Trophoblast cell (in vitro differentiated cells and primary cell): Measurements from ENCODE around the gene EEF1AKMT4.

Experiments
- DNase-seq, 2 donors: peaks; one replicate each; pipeline ENCODE4 v3.0.0-alpha.2; 2016
- H2AFZ ChIP-seq: 2 replicates; pipeline ENCODE4 v1.6.1; 2013; ENCODE audit warnings: low read length, moderate library complexity, mild to moderate bottlenecking; ENCODE audit not compliant: insufficient read depth, poor library complexity
- H2AK5ac ChIP-seq: 2 replicates; pipeline ENCODE4 v1.6.1; 2013; ENCODE audit warnings: mild to moderate bottlenecking, low read length
- H2BK120ac ChIP-seq: 2 replicates; pipeline ENCODE4 v1.6.1; 2013; ENCODE audit warnings: low read length, mild to moderate bottlenecking, moderate library complexity; ENCODE audit not compliant: insufficient read depth, poor library complexity
- H2BK12ac ChIP-seq: 2 replicates; pipeline ENCODE4 v1.6.1; 2013; ENCODE audit warnings: mild to moderate bottlenecking, low read length, moderate library complexity
- H2BK5ac ChIP-seq: 2 replicates; pipeline ENCODE4 v1.6.1; 2013; ENCODE audit warnings: low read length, low read depth, moderate library complexity, mild to moderate bottlenecking; ENCODE audit not compliant: poor library complexity
- H3K14ac ChIP-seq: 2 replicates; pipeline ENCODE4 v1.6.1; 2013; ENCODE audit warnings: mild to moderate bottlenecking, low read length
- H3K18ac ChIP-seq: 2 replicates; pipeline ENCODE4 v1.6.1; 2013; ENCODE audit warnings: mild to moderate bottlenecking, low read length
- H3K23ac ChIP-seq: 2 replicates; pipeline ENCODE4 v1.6.1; 2013; ENCODE audit warnings: low read length
- H3K27ac ChIP-seq: 2 replicates; pipeline ENCODE4 v1.5.1; 2013; ENCODE audit warnings: low read depth, mild to moderate bottlenecking, inconsistent platforms, low read length, moderate library complexity
- H3K27me3 ChIP-seq: 2 replicates; pipeline ENCODE4 v1.6.1; 2013; ENCODE audit warnings: inconsistent platforms, mild to moderate bottlenecking, low read length, moderate library complexity; ENCODE audit not compliant: insufficient read depth
- H3K36me3 ChIP-seq, 2 experiments: 1 replicate in 1 of 2; 2 replicates in 1 of 2; pipeline ENCODE4 v1.6.1; 2013; ENCODE audit warnings: low read length in 2 of 2, mild to moderate bottlenecking in 2 of 2, moderate library complexity in 1 of 2; ENCODE audit not compliant: insufficient read depth in 2 of 2, control insufficient read depth in 1 of 2
- H3K4ac ChIP-seq: 2 replicates; pipeline ENCODE4 v1.6.1; 2013; ENCODE audit warnings: low read depth, mild to moderate bottlenecking, low read length, moderate library complexity
- H3K4me1 ChIP-seq, 2 experiments: 1 replicate in 1 of 2; 2 replicates in 1 of 2; pipeline ENCODE4 v1.6.1; 2013; ENCODE audit warnings: low read length in 2 of 2, mild to moderate bottlenecking in 2 of 2, moderate library complexity in 1 of 2; ENCODE audit not compliant: insufficient read depth in 2 of 2, control insufficient read depth in 1 of 2
- H3K4me2 ChIP-seq: 2 replicates; pipeline ENCODE4 v1.6.1; 2013; ENCODE audit warnings: inconsistent platforms, mild to moderate bottlenecking, low read length, moderate library complexity
- H3K4me3 ChIP-seq: 2 replicates; pipeline ENCODE4 v1.5.1; 2013; ENCODE audit warnings: mild to moderate bottlenecking, low read depth, low read length, inconsistent platforms
- H3K79me1 ChIP-seq: one replicate; pipeline ENCODE4 v1.6.1; 2013; ENCODE audit warnings: low read length
- H3K79me2 ChIP-seq: 2 replicates; pipeline ENCODE4 v1.6.1; 2013; ENCODE audit warnings: low read length, mild to moderate bottlenecking; ENCODE audit not compliant: control insufficient read depth, insufficient read depth, poor library complexity
- H3K9ac ChIP-seq: 2 replicates; pipeline ENCODE4 v1.6.1; 2013; ENCODE audit warnings: mild to moderate bottlenecking, low read length
- H3K9me3 ChIP-seq: 2 replicates; pipeline ENCODE4 v1.6.1; 2013; ENCODE audit warnings: low read depth, mild to moderate bottlenecking, control low read depth, inconsistent platforms, low read length; ENCODE audit not compliant: insufficient read depth
- H4K12ac ChIP-seq: 2 replicates; pipeline ENCODE4 v1.6.1; 2013; ENCODE audit warnings: low read depth, mild to moderate bottlenecking, low read length, moderate library complexity
- H4K8ac ChIP-seq: 2 replicates; pipeline ENCODE4 v1.6.1; 2013; ENCODE audit warnings: low read depth, mild to moderate bottlenecking, low read length, moderate library complexity
- H4K91ac ChIP-seq: one replicate; pipeline ENCODE4 v1.6.1; 2013; ENCODE audit warnings: low read depth, mild to moderate bottlenecking, low read length, moderate library complexity
- WGBS: extraction: QIAGEN DNeasy Blood & Tissue Kit; methylation state at CpG from one replicate; pipeline ENCODE4 v1.1.7; 2013; ENCODE audit warnings: missing lambda C conversion rate; ENCODE audit not compliant: insufficient read length, insufficient coverage; ENCODE audit errors: extremely low coverage; 5-methylcytosine and 5-hydroxymethylcytosine counted together

EEF1AKMT4 gene

GRCh38 chr3:184236636-184237035, 12.8 kb upstream of the EEF1AKMT4 start:
- H3K14ac ChIP-seq: no peak overlapping the region
- no peak overlapping the region for H3K4ac ChIP-seq
- no peaks in the 10 kb centered on the region for H3K36me3 ChIP-seq
- H3K9me3 ChIP-seq: no peaks in the 10 kb centered on the region
- H2BK5ac ChIP-seq: no peak overlapping the region
- no peaks in the 10 kb centered on the region for H3K4me1 ChIP-seq
- no peak overlapping the region for H3K4me3 ChIP-seq
- no peak overlapping the region for H3K18ac ChIP-seq
- H3K79me1 ChIP-seq: no peaks in the 10 kb centered on the region
- no peak overlapping the region for H3K27ac ChIP-seq
- H2AFZ ChIP-seq: no peak overlapping the region
- no peak overlapping the region for H4K8ac ChIP-seq
- H4K12ac ChIP-seq: no peak overlapping the region
- H3K4me2 ChIP-seq: no peak overlapping the region
- no CpG with 5 or more reads among the region's 3 CpGs for WGBS
- H4K91ac ChIP-seq: no peak overlapping the region
- no peak overlapping the region for H2AK5ac ChIP-seq
- H2BK12ac ChIP-seq: no peak overlapping the region
- no peaks in the 10 kb centered on the region for H3K79me2 ChIP-seq
- H3K23ac ChIP-seq: no peak overlapping the region
- no peak for DNase-seq
- H3K9ac ChIP-seq: no peak overlapping the region
- H2BK120ac ChIP-seq: no peak overlapping the region
- peaks cover 13% of the 10 kb centered on the region for H3K27me3 ChIP-seq

GRCh38 chr3:184237211-184237610, 12.3 kb upstream of the EEF1AKMT4 start:
- no peaks in the 10 kb centered on the region for H3K79me2 ChIP-seq
- no peak overlapping the region for H3K23ac ChIP-seq
- H4K12ac ChIP-seq: no peak overlapping the region
- H2BK5ac ChIP-seq: no peak overlapping the region
- no peak for DNase-seq
- H3K9ac ChIP-seq: no peak overlapping the region
- no peaks in the 10 kb centered on the region for H3K79me1 ChIP-seq
- H3K4me2 ChIP-seq: no peak overlapping the region
- H3K4me3 ChIP-seq: no peak overlapping the region
- peaks cover 7% of the 10 kb centered on the region for H3K27me3 ChIP-seq
- H2AK5ac ChIP-seq: no peak overlapping the region
- no peak overlapping the region for H2BK12ac ChIP-seq
- H2BK120ac ChIP-seq: no peak overlapping the region
- no peak overlapping the region for H3K18ac ChIP-seq
- H3K4ac ChIP-seq: no peak overlapping the region
- H4K8ac ChIP-seq: no peak overlapping the region
- no CpG with 5 or more reads among the region's 7 CpGs for WGBS
- H4K91ac ChIP-seq: no peak overlapping the region
- H3K4me1 ChIP-seq: no peaks in the 10 kb centered on the region
- H3K36me3 ChIP-seq: peaks cover under 1 to 3% of the 10 kb centered on the region in 2 experiments
- no peak overlapping the region for H3K27ac ChIP-seq
- H3K9me3 ChIP-seq: no peaks in the 10 kb centered on the region
- no peak overlapping the region for H3K14ac ChIP-seq
- no peak overlapping the region for H2AFZ ChIP-seq

GRCh38 chr3:184237807-184238206, 11.7 kb upstream of the EEF1AKMT4 start:
- Histone ChIP-seq H3K9ac (no peak overlapping the region), H2AK5ac (no peak overlapping the region), H3K4ac (no peak overlapping the region), H4K91ac (no peak overlapping the region), H2BK120ac (no peak overlapping the region), H3K18ac (no peak overlapping the region), H3K4me1 (no peaks in the 10 kb centered on the region), H3K4me3 (no peak overlapping the region), H3K79me2 (no peaks in the 10 kb centered on the region), H3K36me3 (peaks cover 7 to 9% of the 10 kb centered on the region in 2 experiments), H3K23ac (no peak overlapping the region), H3K27me3 (peaks cover 2% of the 10 kb centered on the region), H3K27ac (no peak overlapping the region), H3K79me1 (no peaks in the 10 kb centered on the region), H3K4me2 (no peak overlapping the region), H2AFZ (no peak overlapping the region), H4K12ac (no peak overlapping the region), H4K8ac (no peak overlapping the region), H3K9me3 (no peaks in the 10 kb centered on the region), H2BK5ac (no peak overlapping the region), H3K14ac (no peak overlapping the region), H2BK12ac (no peak overlapping the region)
- WGBS: no CpG with 5 or more reads among the region's 1 CpG
- DNase-seq: no peak

- Histone ChIP-seq H3K9ac (no peak overlapping the region), H3K18ac (no peak overlapping the region), H3K14ac (no peak overlapping the region), H3K79me2 (no peaks in the 10 kb centered on the region), H2AFZ (no peak overlapping the region), H2BK120ac (no peak overlapping the region), H3K23ac (no peak overlapping the region), H3K4me3 (no peak overlapping the region), H3K4me1 (no peaks in the 10 kb centered on the region), H3K27ac (no peak overlapping the region), H4K91ac (no peak overlapping the region), H3K79me1 (no peaks in the 10 kb centered on the region), H2BK12ac (no peak overlapping the region), H3K4me2 (no peak overlapping the region), H3K9me3 (no peaks in the 10 kb centered on the region), H4K12ac (no peak overlapping the region), H2BK5ac (no peak overlapping the region), H3K36me3 (peaks cover 8 to 12% of the 10 kb centered on the region in 2 experiments), H3K27me3 (no peaks in the 10 kb centered on the region), H3K4ac (no peak overlapping the region), H2AK5ac (no peak overlapping the region), H4K8ac (no peak overlapping the region)
- no peak for DNase-seq
- no CpG with 5 or more reads among the region's 13 CpGs for WGBS
Measured at GRCh38 chr3:184238246-184238818, 11.1 kb upstream of the EEF1AKMT4 start.
